NCI-H2107 treated with DMSO at 0.1 percent for 48 hours (cell line): ENCODE results near the gene DUSP7.

Source experiments
- DNase-seq: peaks from one replicate; lab custom pipeline; 2025; ENCODE audit not compliant: unreplicated experiment; lab: John Stamatoyannopoulos, UW

Gene DUSP7

GRCh38 chr3:52012699-52013098 is 43.7 kb downstream of the DUSP7 start:
- no peak for DNase-seq

- no peak for DNase-seq
Measured at GRCh38 chr3:52010431-52010830, 45.9 kb downstream of the DUSP7 start.

GRCh38 chr3:52007291-52007690 is 49.1 kb downstream of the DUSP7 start:
- no peak for DNase-seq

- no peak for DNase-seq
Measured at GRCh38 chr3:52006820-52007133, 49.6 kb downstream of the DUSP7 start.

- DNase-seq = no peak
Measured at GRCh38 chr3:52006017-52006819, 50.2 kb downstream of the DUSP7 start.

- DNase-seq = no peak
Measured at GRCh38 chr3:52005571-52005986, 50.8 kb downstream of the DUSP7 start.

GRCh38 chr3:52004906-52005395 is 51.4 kb downstream of the DUSP7 start:
- DNase-seq = no peak

GRCh38 chr3:52004163-52004787 is 52.1 kb downstream of the DUSP7 start:
- DNase-seq = no peak

- DNase-seq = no peak
Measured at GRCh38 chr3:52002748-52003147, 53.6 kb downstream of the DUSP7 start.

GRCh38 chr3:52001443-52001974 is 54.9 kb downstream of the DUSP7 start:
- DNase-seq = no peak

GRCh38 chr3:51999846-52000245 is 56.5 kb downstream of the DUSP7 start:
- DNase-seq = no peak
